H1 (cell line): ENCODE data around the gene HCAR2. TPM values are rescaled to one million over a fixed set of nuclear protein-coding genes. Genes with fewer than 3 reads are reported as not detected.
"Not testable (repeated sequence)": the region's sequence is repeated elsewhere in the genome, so short reads cannot be mapped to it uniquely, and the experiment has no call there.

Source experiments
- CTCF ChIA-PET: fragments of 300-600 bp; sonication (Branson Sonifier 250); formaldehyde crosslinking; loops from one replicate; lab custom pipeline; 2021; ENCODE audit not compliant: partially characterized antibody; lab: Charles Lee
- POLR2A ChIA-PET: fragments of 300-600 bp; sonication (Branson Sonifier 250); formaldehyde crosslinking; loops from one replicate; lab custom pipeline; 2021; ENCODE audit warnings: inconsistent platforms; ENCODE audit not compliant: partially characterized antibody; lab: Charles Lee
- DNase-seq, 2 experiments: peaks; one replicate each; pipeline versions ENCODE4 v3.0.0 to v3.0.0-alpha.2; 2010 to 2022; ENCODE audit warnings: low spot score in 2 of 2, low read depth in 1 of 2, mixed read lengths in 1 of 2
- FAIRE-seq: peaks from 2 replicates; lab custom pipeline; 2011; peaks lifted over from hg19 to GRCh38; lab: Jason Lieb, UNC
- H2AFZ ChIP-seq: 2 replicates; pipeline ENCODE4 v1.8.1; 2012; ENCODE audit warnings: low read length, inconsistent platforms
- H2AK5ac ChIP-seq: 2 replicates; pipeline ENCODE4 v1.6.1; 2013; ENCODE audit warnings: low read depth, low read length
- H2BK120ac ChIP-seq: replicated peaks from 2 replicates; pipeline ENCODE3; 2013; ENCODE audit warnings: low read depth, low read length, inconsistent platforms
- H2BK12ac ChIP-seq: 2 replicates; pipeline ENCODE4 v1.6.1; 2013; ENCODE audit warnings: low read depth, low read length
- H2BK15ac ChIP-seq: 2 replicates; pipeline ENCODE4 v1.6.1; 2013; ENCODE audit warnings: low read length
- H2BK20ac ChIP-seq: 2 replicates; pipeline ENCODE4 v1.6.1; 2013; ENCODE audit warnings: low read length
- H2BK5ac ChIP-seq: 2 replicates; pipeline ENCODE4 v1.6.1; 2013; ENCODE audit warnings: low read depth, low read length
- H3K14ac ChIP-seq: 2 replicates; pipeline ENCODE4 v1.6.1; 2013; ENCODE audit warnings: inconsistent platforms; ENCODE audit not compliant: insufficient read length
- H3K18ac ChIP-seq: 2 replicates; pipeline ENCODE4 v1.6.1; 2013; ENCODE audit warnings: low read length; ENCODE audit errors: extremely low read depth
- H3K23ac ChIP-seq: 2 replicates; pipeline ENCODE4 v1.6.1; 2013; ENCODE audit warnings: inconsistent platforms; ENCODE audit not compliant: insufficient read length
- H3K23me2 ChIP-seq: 2 replicates; pipeline ENCODE4 v1.6.1; 2013; ENCODE audit warnings: low read depth, low read length
- H3K27ac ChIP-seq: 2 replicates; pipeline ENCODE4 v1.6.1; 2011; ENCODE audit warnings: low read depth, low read length, inconsistent platforms
- H3K27me3 ChIP-seq, 4 experiments: replicated peaks in 1 of 4; 1 replicate in 1 of 4; 2 replicates in 3 of 4; pipeline versions ENCODE4 v1.6.1 to v1.8.1; 2011 to 2013; ENCODE audit warnings: low read length in 3 of 4, mild to moderate bottlenecking in 3 of 4, inconsistent platforms in 2 of 4, mixed read lengths in 2 of 4, moderate library complexity in 1 of 4; ENCODE audit not compliant: control insufficient read depth in 3 of 4, insufficient read depth in 3 of 4; ENCODE audit errors: extremely low read depth in 1 of 4
- H3K36me3 ChIP-seq, 4 experiments: 2 replicates each; pipeline versions ENCODE4 v1.6.1 to v1.8.1; 2011 to 2013; ENCODE audit warnings: mild to moderate bottlenecking in 4 of 4, low read length in 3 of 4, moderate library complexity in 2 of 4, control low read depth in 1 of 4, inconsistent platforms in 1 of 4; ENCODE audit not compliant: insufficient read depth in 4 of 4, control insufficient read depth in 2 of 4
- H3K4ac ChIP-seq: replicated peaks from 2 replicates; pipeline ENCODE3; 2013; ENCODE audit warnings: low read length, low read depth, mixed read lengths, inconsistent platforms; ENCODE audit not compliant: insufficient read length
- H3K4me1 ChIP-seq, 4 experiments: replicated peaks in 1 of 4; 1 replicate in 1 of 4; 2 replicates in 3 of 4; pipeline versions ENCODE4 v1.6.1 to v1.8.1; 2011 to 2013; ENCODE audit warnings: low read length in 3 of 4, inconsistent platforms in 2 of 4, mixed read lengths in 1 of 4; ENCODE audit not compliant: insufficient read depth in 4 of 4, control insufficient read depth in 3 of 4
- H3K4me2 ChIP-seq, 2 experiments: 2 replicates each; pipeline versions ENCODE4 v1.6.1 to v1.8.1; 2011 to 2013; ENCODE audit warnings: low read depth in 2 of 2, low read length in 2 of 2, control low read depth in 1 of 2, inconsistent platforms in 1 of 2, mild to moderate bottlenecking in 1 of 2; ENCODE audit not compliant: insufficient read depth in 1 of 2
- H3K4me3 ChIP-seq, 4 experiments: fragments of 200-600, 300-600 bp in 1 of 4; sonication (generic), shearing (Covaris generic), sonication (Bioruptor Twin) in 1 of 4; 2 replicates each; pipeline versions ENCODE4 v1.5.1 to v1.8.1; 2011 to 2016; ENCODE audit warnings: low read length in 4 of 4, low read depth in 3 of 4, control low read depth in 2 of 4, inconsistent platforms in 2 of 4, mild to moderate bottlenecking in 2 of 4, mixed read lengths in 1 of 4, moderate library complexity in 1 of 4; ENCODE audit not compliant: insufficient read depth in 2 of 4; ENCODE audit errors: extremely low read depth in 1 of 4
- H3K56ac ChIP-seq: replicated peaks from 2 replicates; pipeline ENCODE3; 2013; ENCODE audit warnings: low read depth, mild to moderate bottlenecking, mixed read lengths, low read length, inconsistent platforms; ENCODE audit not compliant: insufficient read length
- H3K79me1 ChIP-seq: 2 replicates; pipeline ENCODE4 v1.6.1; 2013; ENCODE audit warnings: low read depth, low read length, control low read depth
- H3K79me2 ChIP-seq, 2 experiments: 2 replicates each; pipeline versions ENCODE4 v1.6.1 to v1.8.1; 2012 to 2013; ENCODE audit warnings: low read length in 2 of 2, mild to moderate bottlenecking in 2 of 2, inconsistent platforms in 1 of 2; ENCODE audit not compliant: insufficient read depth in 2 of 2, control insufficient read depth in 1 of 2
- H3K9ac ChIP-seq, 4 experiments: replicated peaks in 1 of 4; 1 replicate in 1 of 4; 2 replicates in 3 of 4; pipeline versions ENCODE4 v1.6.1 to v1.8.1; 2011 to 2013; ENCODE audit warnings: low read depth in 3 of 4, low read length in 3 of 4, control low read depth in 2 of 4, mild to moderate bottlenecking in 2 of 4, moderate library complexity in 2 of 4, inconsistent platforms in 1 of 4; ENCODE audit errors: extremely low read depth in 1 of 4
- H3K9me3 ChIP-seq, 2 experiments: 2 replicates each; pipeline versions ENCODE4 v1.6.1 to v1.8.1; 2012 to 2013; ENCODE audit warnings: mild to moderate bottlenecking in 2 of 2, moderate library complexity in 2 of 2, control low read depth in 1 of 2, inconsistent platforms in 1 of 2, low read depth in 1 of 2, low read length in 1 of 2, mixed read lengths in 1 of 2; ENCODE audit not compliant: insufficient read depth in 2 of 2
- H4K20me1 ChIP-seq, 2 experiments: replicated peaks in 1 of 2; 2 replicates each; pipeline versions ENCODE3 to v1.8.1; 2011 to 2013; ENCODE audit warnings: inconsistent platforms in 2 of 2, low read length in 2 of 2, mild to moderate bottlenecking in 1 of 2; ENCODE audit not compliant: insufficient read depth in 2 of 2, control insufficient read depth in 1 of 2
- H4K5ac ChIP-seq: 2 replicates; pipeline ENCODE4 v1.6.1; 2013; ENCODE audit warnings: low read length, low read depth, mixed read lengths, inconsistent platforms; ENCODE audit not compliant: insufficient read length
- H4K8ac ChIP-seq: 2 replicates; pipeline ENCODE4 v1.8.0; 2013; ENCODE audit warnings: mild to moderate bottlenecking, moderate library complexity, low read length, inconsistent platforms; ENCODE audit not compliant: insufficient read depth; ENCODE audit errors: extremely low read depth
- H4K91ac ChIP-seq: replicated peaks from 2 replicates; pipeline ENCODE3; 2013; ENCODE audit warnings: low read length, mixed read lengths, inconsistent platforms; ENCODE audit not compliant: insufficient read length
- WGBS, 2 experiments: shearing (Covaris generic) in 1 of 2; methylation state at CpG; one replicate each; pipeline versions ENCODE4 v1.1.6 to v1.1.7; 2013 to 2015; ENCODE audit warnings: low lambda C conversion rate in 2 of 2, mixed read lengths in 2 of 2, inconsistent platforms in 1 of 2, low coverage in 1 of 2, missing lambda C conversion rate in 1 of 2; ENCODE audit not compliant: insufficient replicate concordance in 2 of 2, insufficient coverage in 1 of 2, insufficient read length in 1 of 2; ENCODE audit errors: extremely low coverage in 1 of 2, missing lambda C conversion rate in 1 of 2; 5-methylcytosine and 5-hydroxymethylcytosine counted together
- polyA plus RNA-seq, 7 experiments: library from polyadenylated mRNA; depleted of rRNA in 3 of 7; stranded (reverse) in 5 of 7; unstranded in 2 of 7; fragments of >200 nt in 5 of 7; fragments of 200-250 nt in 2 of 7; gene quantifications; 1 replicate in 5 of 7; 2 replicates in 1 of 7; 4 replicates in 1 of 7; pipeline versions ENCODE4 v1.2.1 to v1.2.3, GENCODE V29; 2011 to 2013; ENCODE audit warnings: missing spikeins in 2 of 7, mixed read lengths in 2 of 7
- total RNA-seq: library from RNA; stranded (reverse); fragmentation: NEBNext Ultra II Directional; extraction: Animal tissue kit (Norgen Biotek cat#: 25700); gene quantifications from 2 replicates; pipeline ENCODE4 v1.2.1, GENCODE V29; 2021

The HCAR2 gene
- total and polyA plus RNA-seq, 2 of the 8 experiments (the other 6 are each of a cell fraction or from before 2014, with no cell fraction given): not detected

DNA sequence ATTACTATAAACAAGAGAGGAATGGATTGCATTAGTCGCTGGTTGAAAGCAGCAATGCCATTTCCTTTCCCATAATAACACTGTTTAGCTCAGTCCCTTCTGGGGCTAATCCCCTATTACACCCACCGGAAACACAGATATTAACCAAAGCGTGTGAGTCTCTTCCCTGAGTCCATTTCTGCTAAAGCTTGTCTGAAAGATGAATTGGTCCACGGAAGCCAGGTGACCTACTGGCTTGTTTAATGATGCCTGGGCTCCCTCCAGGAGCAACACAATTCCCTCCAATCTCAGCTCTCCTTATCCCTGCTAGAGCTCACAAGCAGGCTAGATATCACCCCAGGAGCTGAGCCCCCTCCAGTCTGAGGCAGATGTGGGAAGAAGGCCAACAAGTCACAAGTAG, 1.7 kb downstream of the HCAR2 start:
- H3K79me2 ChIP-seq, FAIRE-seq: not testable (repeated sequence)
- 82% methylated on average over 4 of the region's 4 CpGs; no CpG with 5 or more reads in 1 of the 2 experiments for WGBS, 2 experiments

DNA sequence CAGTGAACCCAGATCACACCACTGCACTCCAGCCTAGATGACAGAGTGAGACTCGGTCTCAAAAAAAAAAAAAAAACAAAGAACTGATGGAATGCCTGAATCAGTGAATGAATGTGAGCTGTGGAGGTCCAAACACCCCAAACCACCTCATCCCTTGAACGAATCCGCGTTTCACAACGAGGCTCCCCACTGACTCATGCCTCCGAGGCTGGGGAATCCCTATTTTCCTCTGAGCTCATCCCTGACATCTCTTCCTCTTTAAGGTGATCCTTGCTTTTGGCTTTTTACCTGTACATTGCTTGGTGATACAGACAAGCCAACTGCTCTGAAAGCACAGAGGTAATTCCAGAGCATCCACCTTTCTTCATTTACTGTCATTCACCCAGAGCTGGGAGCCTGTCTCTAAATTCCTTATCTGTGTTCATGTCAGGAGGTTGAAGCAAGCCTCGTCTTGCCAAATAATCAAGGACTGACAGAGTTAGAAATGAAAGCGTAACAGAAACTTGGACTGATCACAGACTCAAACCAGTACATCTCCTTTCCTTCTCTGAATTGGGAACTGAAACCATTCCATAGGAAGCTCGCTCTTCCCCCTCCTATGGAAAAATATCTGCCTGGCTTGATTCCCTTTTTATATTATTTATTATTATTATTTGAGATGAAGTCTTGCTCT, 3.0 kb downstream of the HCAR2 start:
- H3K9me3 ChIP-seq, H4K91ac ChIP-seq, H2BK15ac ChIP-seq, H3K18ac ChIP-seq, H2BK12ac ChIP-seq, H3K56ac ChIP-seq, H3K4me2 ChIP-seq, H3K4ac ChIP-seq, H4K8ac ChIP-seq, H4K5ac ChIP-seq, H2AFZ ChIP-seq, H3K27me3 ChIP-seq, H3K4me1 ChIP-seq, H3K79me1 ChIP-seq, H3K9ac ChIP-seq, H2BK120ac ChIP-seq, H2BK5ac ChIP-seq, H3K36me3 ChIP-seq, CTCF ChIA-PET, H3K23me2 ChIP-seq, POLR2A ChIA-PET, H3K4me3 ChIP-seq, H3K79me2 ChIP-seq, H4K20me1 ChIP-seq, H3K27ac ChIP-seq, H2AK5ac ChIP-seq, DNase-seq, H3K23ac ChIP-seq, H2BK20ac ChIP-seq, H3K14ac ChIP-seq: not testable (repeated sequence)
- peak; percentile 39 for FAIRE-seq
- no CpG with 5 or more reads among the region's 9 CpGs for WGBS, 2 experiments

More for the DNA sequence above, 1.7 kb downstream of the HCAR2 start:
- H3K23me2 ChIP-seq, H3K27me3 ChIP-seq, H3K23ac ChIP-seq, H3K79me1 ChIP-seq, H3K27ac ChIP-seq, DNase-seq, H2BK5ac ChIP-seq, H3K18ac ChIP-seq, H3K4ac ChIP-seq, H3K14ac ChIP-seq, H2BK120ac ChIP-seq, H2BK12ac ChIP-seq, H3K36me3 ChIP-seq, H4K8ac ChIP-seq, CTCF ChIA-PET, H3K4me2 ChIP-seq, H3K4me3 ChIP-seq, H4K91ac ChIP-seq, H2AFZ ChIP-seq, H3K9ac ChIP-seq, H4K20me1 ChIP-seq, H2AK5ac ChIP-seq, H3K9me3 ChIP-seq, H3K56ac ChIP-seq, H4K5ac ChIP-seq, H2BK15ac ChIP-seq, H2BK20ac ChIP-seq, POLR2A ChIA-PET, H3K4me1 ChIP-seq: not testable (repeated sequence)
